COLO668 (cell line): ENCODE results near the gene SORCS2.

ENCODE experiments used
- DNase-seq: peaks from one replicate; lab custom pipeline; 2025; ENCODE audit not compliant: unreplicated experiment; lab: John Stamatoyannopoulos, UW

The SORCS2 gene

GRCh38 chr4:7422151-7422897 lies 230.0 kb downstream of the SORCS2 start:
- DNase-seq, result no peak

GRCh38 chr4:7422898-7423180 lies 230.5 kb downstream of the SORCS2 start:
- DNase-seq, result no peak

DNA sequence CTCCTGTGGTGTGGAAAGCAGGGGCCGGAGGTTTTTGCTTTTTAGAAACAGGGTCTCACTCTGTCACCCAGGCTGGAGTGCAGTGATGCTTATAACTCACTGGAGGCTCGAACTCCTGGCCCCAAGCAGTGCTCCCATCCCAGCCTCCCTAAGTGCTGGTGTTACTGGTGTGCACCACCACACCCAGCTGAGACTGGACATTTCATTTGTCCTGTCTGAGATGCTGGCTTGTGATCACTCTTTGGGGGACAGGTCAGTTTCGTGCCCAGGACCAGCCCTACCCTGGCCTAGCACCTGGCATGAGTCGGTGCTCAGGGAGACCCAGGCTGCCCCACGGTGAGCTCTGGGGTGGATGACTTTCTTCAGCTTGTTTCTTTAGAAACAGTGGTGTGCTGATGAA lies 231.1 kb downstream of the SORCS2 start:
- no peak for DNase-seq

DNA sequence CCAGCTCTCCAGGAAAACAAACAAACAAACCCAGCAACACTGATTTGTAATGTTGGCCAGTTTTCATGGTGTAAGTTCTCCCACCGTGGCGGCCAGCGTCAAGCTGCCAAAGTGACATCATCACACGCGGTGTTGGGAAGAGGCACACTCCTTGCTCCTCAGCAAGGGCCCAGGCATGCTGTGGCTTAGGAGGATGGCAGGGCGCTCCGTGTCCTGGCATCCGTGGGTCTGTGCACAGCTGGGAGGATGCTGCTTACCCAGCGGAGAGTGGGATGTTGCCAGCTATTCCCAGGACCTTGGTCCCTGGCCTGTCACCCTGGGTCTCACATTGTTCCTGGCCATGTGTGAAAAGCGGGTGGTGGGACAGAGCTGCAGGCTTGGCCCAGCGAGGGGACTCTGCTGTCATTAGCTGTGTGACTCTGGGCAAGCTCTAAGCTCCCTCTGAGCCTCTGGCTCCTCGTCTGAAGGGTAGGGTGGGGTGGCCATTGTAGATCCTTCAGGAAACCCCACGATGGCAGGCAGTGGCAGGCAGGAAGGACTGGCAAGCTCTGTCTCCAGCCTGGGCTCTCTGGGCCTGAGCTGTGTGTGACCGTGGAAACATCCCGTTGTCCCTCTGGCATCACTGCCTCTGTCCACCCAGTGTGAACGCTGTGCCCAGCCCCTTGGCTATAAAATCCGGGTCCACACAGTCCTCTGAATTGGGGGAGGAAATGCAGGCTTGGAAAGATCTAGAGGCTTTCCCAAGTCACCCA lies 231.6 kb downstream of the SORCS2 start:
- DNase-seq, result no peak

GRCh38 chr4:7424553-7425111 lies 232.3 kb downstream of the SORCS2 start:
- DNase-seq, result no peak

DNA sequence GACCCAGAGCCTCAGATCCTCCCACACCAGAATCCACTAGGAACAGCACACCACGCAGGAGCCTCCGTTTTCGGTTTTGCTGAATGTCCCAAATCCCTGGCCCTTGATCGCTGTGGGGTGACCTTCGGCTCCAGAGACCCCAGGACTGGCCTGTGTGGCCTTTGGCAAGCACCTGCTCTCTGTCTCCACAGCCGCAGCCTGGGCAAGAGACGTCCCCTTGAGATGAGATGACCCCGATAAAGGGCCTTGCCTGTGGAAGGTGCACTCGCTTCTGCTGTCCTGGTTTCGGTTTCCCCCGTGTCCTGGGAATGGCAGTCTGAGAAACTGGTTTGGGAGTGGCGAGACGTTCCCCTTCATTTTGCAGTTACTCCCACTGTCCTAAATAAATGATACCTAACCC lies 232.8 kb downstream of the SORCS2 start:
- DNase-seq, result no peak

DNA sequence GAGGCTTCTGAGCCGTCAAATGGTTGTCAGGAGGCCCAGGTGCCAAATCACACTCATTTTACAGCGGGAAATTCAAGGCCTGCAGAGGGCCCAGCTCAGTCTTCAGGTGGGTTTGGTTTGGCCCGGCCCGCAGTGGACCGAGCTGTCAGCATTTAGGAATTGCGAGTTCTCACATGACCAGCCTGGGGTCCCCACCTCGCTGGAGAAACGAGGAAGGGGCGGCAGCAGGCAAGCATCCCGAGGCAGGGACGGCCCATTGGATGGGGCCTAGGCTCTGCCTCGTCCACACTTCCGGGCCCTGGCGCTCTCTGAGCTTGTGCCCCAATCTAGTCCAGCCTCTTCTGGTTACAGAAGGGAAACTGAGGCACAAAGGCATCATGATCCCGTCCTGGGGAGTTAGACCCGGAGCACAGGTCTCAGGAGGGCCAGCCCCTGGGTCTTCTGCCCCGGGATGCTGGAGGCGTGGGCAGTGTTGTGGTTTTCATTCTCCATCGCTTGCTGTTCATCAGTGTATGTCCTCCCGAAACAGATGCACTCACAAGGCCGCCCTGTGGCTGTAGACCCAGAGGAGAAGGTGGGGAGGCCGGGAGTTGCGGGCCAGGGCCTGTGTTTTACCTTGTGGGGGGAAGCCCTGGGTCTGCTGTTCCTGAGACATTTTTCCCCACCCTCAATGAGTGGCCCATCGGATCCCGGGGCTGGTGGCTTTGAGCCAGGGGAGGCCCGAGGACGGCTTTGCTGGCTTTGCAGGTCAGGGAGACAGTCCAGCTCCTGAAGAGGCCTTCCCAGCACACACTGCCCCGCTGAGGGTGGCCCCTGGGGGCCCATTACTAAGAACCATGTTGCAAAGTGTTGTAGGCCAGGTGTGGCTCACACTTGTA lies 233.5 kb downstream of the SORCS2 start:
- no peak for DNase-seq

DNA sequence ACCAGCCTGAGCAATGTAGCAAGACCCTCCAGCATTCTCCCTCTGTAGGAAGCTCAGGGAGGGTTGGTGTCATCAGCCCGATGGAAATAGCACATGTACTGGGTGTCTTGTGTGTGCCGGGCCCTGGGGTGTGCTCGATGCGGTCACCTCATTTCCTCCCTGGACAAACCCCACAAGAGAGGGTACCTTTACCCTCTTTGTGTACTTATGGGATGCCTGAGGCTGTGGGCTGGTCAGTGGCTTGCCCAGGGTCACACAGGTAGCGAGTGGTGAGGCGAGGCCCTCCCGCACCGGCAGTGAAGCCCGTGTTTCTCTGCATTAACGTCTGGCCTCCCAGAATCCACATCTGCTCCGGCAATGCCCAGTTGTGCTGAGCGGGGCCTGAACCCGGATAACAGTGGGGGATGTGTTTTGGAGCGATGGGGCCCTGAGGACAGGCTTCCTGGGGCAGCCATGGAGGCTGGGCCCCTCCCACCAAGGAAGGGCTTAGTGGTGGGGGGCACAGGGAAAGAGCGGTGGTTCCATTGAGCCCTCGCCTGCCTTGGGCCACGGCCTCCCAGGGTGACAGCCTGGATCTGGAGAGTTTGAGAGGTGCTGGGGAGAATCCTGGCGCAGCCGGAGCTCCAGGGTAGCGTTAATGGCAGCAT lies 234.3 kb downstream of the SORCS2 start:
- no peak for DNase-seq

DNA sequence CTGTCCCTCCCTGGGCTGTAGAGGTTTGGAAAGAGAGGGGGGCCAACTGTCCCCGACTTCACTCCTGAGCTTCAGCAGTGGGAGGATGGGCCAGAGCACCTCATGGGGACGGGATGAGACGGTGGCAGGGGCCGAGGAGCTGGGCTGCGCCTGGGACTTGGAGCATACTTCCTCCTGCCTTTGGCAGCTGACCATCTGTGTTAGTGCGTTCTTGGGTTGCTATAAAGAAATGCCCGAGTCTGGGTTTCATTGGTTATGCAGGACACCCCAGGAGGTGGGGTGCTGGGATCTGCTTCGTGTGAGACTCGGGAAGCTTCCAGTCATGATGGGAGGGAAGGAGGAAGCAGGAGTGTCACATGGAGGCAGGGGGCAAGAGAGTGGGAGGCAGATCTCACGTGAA lies 235.0 kb downstream of the SORCS2 start:
- no peak for DNase-seq

- DNase-seq, result no peak
Observed at GRCh38 chr4:7427831-7428260, 235.5 kb downstream of the SORCS2 start.

GRCh38 chr4:7428261-7429068 lies 236.1 kb downstream of the SORCS2 start:
- DNase-seq, result no peak

- DNase-seq, result no peak
Observed at GRCh38 chr4:7429069-7429416, 236.7 kb downstream of the SORCS2 start.

- no peak for DNase-seq
Observed at GRCh38 chr4:7429601-7430078, 237.3 kb downstream of the SORCS2 start.

GRCh38 chr4:7430368-7430964 lies 238.1 kb downstream of the SORCS2 start:
- no peak for DNase-seq

DNA sequence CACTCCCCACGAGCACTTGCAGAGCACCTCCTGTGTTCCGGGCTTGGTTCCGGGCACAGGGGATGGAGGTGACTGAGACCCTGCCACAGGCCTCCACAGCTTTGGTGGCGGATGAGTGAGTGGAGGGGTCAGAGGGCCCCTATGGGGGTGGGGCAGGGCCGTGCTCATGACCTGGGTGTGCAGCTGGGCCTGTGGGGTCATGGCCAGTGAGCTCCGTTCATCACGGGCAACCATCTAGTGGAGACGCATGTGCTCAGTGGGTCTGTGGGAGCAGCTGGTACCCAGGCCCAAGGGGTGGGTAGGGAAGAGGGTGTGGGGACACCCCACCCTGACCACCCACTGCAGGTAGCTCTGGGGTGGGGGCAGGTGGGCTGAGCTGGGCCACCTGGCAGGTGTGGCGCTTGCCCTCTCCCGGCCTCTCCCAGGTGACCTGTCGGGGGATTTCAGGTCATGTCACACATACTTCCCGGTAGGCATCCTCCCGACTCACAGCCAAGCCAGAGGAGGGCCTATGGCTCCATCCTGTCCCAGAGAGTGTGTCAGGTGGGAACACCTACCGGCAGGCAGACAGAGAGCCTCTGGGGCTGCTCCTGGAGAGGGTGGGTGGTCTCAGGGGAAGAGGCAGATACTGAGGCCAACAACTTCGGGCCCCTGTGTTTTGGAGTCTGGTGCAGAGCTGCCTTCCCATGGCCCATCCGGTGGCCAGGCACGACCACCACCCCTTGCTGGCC lies 238.8 kb downstream of the SORCS2 start:
- no peak for DNase-seq

GRCh38 chr4:7431696-7432530 lies 239.6 kb downstream of the SORCS2 start:
- DNase-seq, result no peak

GRCh38 chr4:7432531-7433375 lies 240.4 kb downstream of the SORCS2 start:
- DNase-seq, result no peak
